Heart left ventricle (tissue), 16 donors: ENCODE data around the gene C22orf15. TPM values are rescaled to one million over a fixed set of nuclear protein-coding genes. Genes with fewer than 3 reads are reported as not detected.

Experiments used
- ATAC-seq, 4 donors: fragments of 200-7000 bp; cut with Tn5 transposase; one replicate each; pipeline ENCODE4 v1.9.1; 2020 to 2022; ENCODE audit warnings: moderate library complexity in 4 of 4, mild to moderate bottlenecking in 3 of 4, moderate number of reproducible peaks in 1 of 4
- DNase-seq, 5 donors: peaks; one replicate each; pipeline ENCODE4 v3.0.0-alpha.2; 2020
- H3K27ac ChIP-seq, 12 donors: fragments of 200-600 bp; sonication (generic) in 4 of 12; one replicate each; pipeline versions ENCODE4 v1.5.0 to v1.8.0; 2016 to 2022; ENCODE audit warnings: mild to moderate bottlenecking in 2 of 12
- H3K27me3 ChIP-seq, 9 donors: fragments of 200-600 bp; sonication (generic) in 2 of 9; one replicate each; pipeline versions ENCODE4 v1.5.1 to v1.8.0; 2016 to 2022; ENCODE audit warnings: mild to moderate bottlenecking in 3 of 9
- H3K36me3 ChIP-seq, 9 donors: fragments of 200-600 bp; sonication (generic) in 2 of 9; one replicate each; pipeline versions ENCODE4 v1.5.0 to v1.8.0; 2018 to 2022; ENCODE audit warnings: mild to moderate bottlenecking in 2 of 9
- H3K4me1 ChIP-seq, 12 donors: fragments of 200-600 bp; sonication (generic) in 4 of 12; one replicate each; pipeline versions ENCODE4 v1.5.0 to v1.8.0; 2016 to 2022; ENCODE audit warnings: mild to moderate bottlenecking in 3 of 12
- H3K4me3 ChIP-seq, 12 donors: fragments of 200-600 bp; sonication (generic) in 4 of 12; one replicate each; pipeline versions ENCODE4 v1.5.0 to v1.8.0; 2017 to 2022; ENCODE audit warnings: mild to moderate bottlenecking in 9 of 12, moderate library complexity in 4 of 12
- H3K9me3 ChIP-seq, 12 donors: fragments of 200-600 bp; sonication (generic) in 4 of 12; one replicate each; pipeline versions ENCODE4 v1.5.0 to v1.8.0; 2016 to 2022; ENCODE audit warnings: mild to moderate bottlenecking in 1 of 12
- POLR2A ChIP-seq, 2 donors: fragments of 450-650 bp; IDR thresholded peaks; one replicate each; pipeline ENCODE4 v1.6.1; 2017; ENCODE audit warnings: antibody characterized with exemption in 2 of 2, mild to moderate bottlenecking in 2 of 2, moderate library complexity in 2 of 2
- WGBS, 4 donors: extraction: QIAGEN DNeasy Blood & Tissue Kit in 2 of 4; methylation state at CpG; one replicate each; pipeline versions ENCODE4 v1.1.5 to v1.1.7; 2013 to 2018; 5-methylcytosine and 5-hydroxymethylcytosine counted together
- intact Hi-C, 10 donors: fragments of 100-400 bp; cut with DNase I; formaldehyde crosslinking; loops; one replicate each; pipeline versions ENCODE4 v1.11.1 to v1.14.2; 2022
- polyA plus RNA-seq, 2 donors: library from polyadenylated mRNA; stranded (reverse); fragments of 200-250 nt; gene quantifications; one replicate each; pipeline ENCODE4 v1.2.3, GENCODE V29; 2013
- total RNA-seq, 9 donors: library from RNA; depleted of rRNA in 2 of 9; stranded (reverse); fragments of >200 nt in 2 of 9; fragmentation: NEBNext Ultra II Directional in 3 of 9; extraction: Animal tissue kit (Norgen Biotek cat#: 25700) in 3 of 9; gene quantifications; one replicate each; pipeline versions ENCODE4 v1.1.0 to v1.2.4, GENCODE V29; 2016 to 2023
- TF ChIP-seq, protein P1 (sequence below), 12 donors: fragments of 200-600 bp; sonication (generic) in 4 of 12; IDR thresholded peaks; one replicate each; pipeline versions ENCODE4 v1.5.0 to v1.8.0; 2018 to 2022; ENCODE audit warnings: antibody characterized with exemption in 12 of 12, mild to moderate bottlenecking in 5 of 12
- donor health status: ischemic (EF 13 %, LVEDD 7.1; RV severe dilation, severe dysfunction).
- donor health status: healthy with polysubstance abuse.
- donor health status: DM: no; HTN: yes; CAD: no.
- donor health status: DM: no; HTN: no; CAD: no.
- donor health status: ischemic (EF 25% LVEDD 6.9; RV normal size, moderate dysfunction).
- donor health status: ischemic (EF 25% LVEDD 5.7; RV mildly dilated, moderate dysfunction).
- donor health status: healthy.
- donor health status: DM: yes; HTN: yes; CAD: no.
- donor health status: ischemic (EF 35%, LVEDD 5.7; RV mildly dilated, moderate dysfunction).
- donor health status: nonischemic (EF 11% LVEDD 7.7; RV severe dilation, severe dysfunction).
- donor health status: DM: yes; HTN: yes; CAD: no.
- donor health status: PGD.
- donor health status: ischemic (EF 29% LVEDD 5.4; RV normal size, mild dysfunction).
- donor health status: nonischemic (EF 23%, LVEDD 6.1; RV moderate dilation, normal function).

C22orf15 gene
- total and polyA plus RNA-seq, 11 donors, result not detected

DNA sequence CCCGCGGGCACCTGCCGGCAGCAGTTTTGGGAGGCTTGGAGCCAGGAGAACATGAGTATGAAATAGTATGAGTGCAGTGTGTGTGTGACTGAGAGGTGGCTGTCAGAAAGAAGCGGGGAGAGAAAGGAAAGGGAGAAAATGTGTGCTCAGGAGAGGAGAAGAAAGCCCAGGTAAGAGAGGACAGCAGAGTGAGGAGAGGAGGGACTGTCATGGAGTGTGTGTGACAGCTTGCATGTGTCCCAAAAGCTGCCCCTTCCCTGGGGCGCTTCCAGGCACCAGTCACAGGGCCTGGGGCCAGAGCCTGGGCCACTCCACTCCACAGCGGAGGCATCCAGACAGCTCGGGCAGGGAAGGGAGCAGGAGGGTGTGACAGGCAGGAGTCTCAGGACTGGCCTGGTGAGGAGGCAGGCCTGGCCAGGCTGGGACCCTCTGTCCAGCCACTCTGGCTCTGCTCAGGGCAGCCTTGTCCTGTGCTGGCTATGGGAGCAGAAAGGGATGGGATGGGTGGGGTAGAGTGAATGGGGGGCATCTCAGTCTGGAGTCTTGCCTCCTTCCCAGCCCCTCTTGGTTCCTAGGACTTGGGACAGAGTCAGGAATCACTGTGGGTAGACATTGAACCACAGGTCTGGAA, 10.8 kb downstream of the C22orf15 start:
- Histone ChIP-seq H3K4me3 (peak overlapping the region in 10 of 12 donors; percentile 41 to 71 (median 58)), H3K4me1 (peaks cover 0 to 62% (median 35%) of the 10 kb centered on the region in 12 donors), H3K9me3 (no peaks in the 10 kb centered on the region), H3K27ac (peak overlapping the region in 10 of 12 donors; percentile 58 to 78 (median 70)), H3K36me3 (no peaks in the 10 kb centered on the region), H3K27me3 (peaks cover 0 to 3% (median 0%) of the 10 kb centered on the region in 9 donors)
- TF ChIP-seq, protein P1, sequence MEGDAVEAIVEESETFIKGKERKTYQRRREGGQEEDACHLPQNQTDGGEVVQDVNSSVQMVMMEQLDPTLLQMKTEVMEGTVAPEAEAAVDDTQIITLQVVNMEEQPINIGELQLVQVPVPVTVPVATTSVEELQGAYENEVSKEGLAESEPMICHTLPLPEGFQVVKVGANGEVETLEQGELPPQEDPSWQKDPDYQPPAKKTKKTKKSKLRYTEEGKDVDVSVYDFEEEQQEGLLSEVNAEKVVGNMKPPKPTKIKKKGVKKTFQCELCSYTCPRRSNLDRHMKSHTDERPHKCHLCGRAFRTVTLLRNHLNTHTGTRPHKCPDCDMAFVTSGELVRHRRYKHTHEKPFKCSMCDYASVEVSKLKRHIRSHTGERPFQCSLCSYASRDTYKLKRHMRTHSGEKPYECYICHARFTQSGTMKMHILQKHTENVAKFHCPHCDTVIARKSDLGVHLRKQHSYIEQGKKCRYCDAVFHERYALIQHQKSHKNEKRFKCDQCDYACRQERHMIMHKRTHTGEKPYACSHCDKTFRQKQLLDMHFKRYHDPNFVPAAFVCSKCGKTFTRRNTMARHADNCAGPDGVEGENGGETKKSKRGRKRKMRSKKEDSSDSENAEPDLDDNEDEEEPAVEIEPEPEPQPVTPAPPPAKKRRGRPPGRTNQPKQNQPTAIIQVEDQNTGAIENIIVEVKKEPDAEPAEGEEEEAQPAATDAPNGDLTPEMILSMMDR (IDR thresholded peaks at IDR 0.05), result no peak
- TF ChIP-seq POLR2A (IDR thresholded peaks at IDR 0.05), result no peak
- 41 to 63% (median 51%) methylated on average over 7 of the region's 7 CpGs for WGBS, 4 donors
- DNase-seq (peak in 3 of 5 donors; percentile 37 to 75 (median 39)), ATAC-seq (peak; percentile 36 to 71 (median 53))
- intact Hi-C loops, result loop anchor here in 3 of 10 donors (2.0 to 10.0 kb wide), 3 partner anchors 13 to 481 kb away; partner anchors contain the start of gene SMARCB1 (in 1 of the 3)

DNA sequence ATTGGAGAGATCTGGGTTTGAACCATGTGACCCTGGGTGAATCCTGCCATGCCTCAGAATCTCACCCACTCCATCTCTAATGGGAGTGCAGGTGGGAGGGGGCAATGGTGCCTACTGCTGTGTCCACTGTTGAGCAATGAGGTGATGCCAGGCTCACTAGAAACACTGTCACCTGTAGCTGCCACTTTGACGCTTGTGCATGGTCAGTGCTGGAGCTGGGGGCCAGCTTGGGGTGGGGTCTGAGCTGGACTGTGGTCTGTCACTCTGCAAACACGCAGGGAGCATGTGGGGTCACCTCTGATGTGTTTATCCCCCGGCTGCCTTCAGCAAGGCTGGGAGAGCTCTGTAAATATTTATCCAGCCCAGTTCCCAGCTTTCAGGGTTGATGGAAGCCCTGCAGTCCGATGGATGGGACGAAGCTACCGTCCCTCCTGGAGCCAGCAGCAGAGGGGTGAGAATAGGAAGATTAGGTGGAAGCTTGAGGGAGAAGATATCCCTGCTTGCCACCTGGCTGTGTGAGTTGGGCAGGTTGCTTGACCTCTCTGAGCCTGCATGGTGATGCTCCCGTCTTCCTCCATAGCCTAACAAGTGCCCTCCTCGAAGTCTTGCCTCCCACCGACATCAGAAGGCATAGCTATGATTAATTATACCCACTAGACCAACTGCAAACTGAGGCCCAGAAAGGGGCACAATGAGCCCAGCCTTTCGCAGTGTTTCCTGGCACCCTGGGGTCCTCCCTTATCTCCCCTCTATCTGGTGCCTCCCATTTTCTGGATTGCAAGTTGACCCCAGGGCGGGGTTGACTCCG, 11.5 kb downstream of the C22orf15 start:
- DNase-seq (no peak), ATAC-seq (no peak)
- H3K4me1 ChIP-seq, result peaks cover 0 to 57% (median 32%) of the 10 kb centered on the region in 12 donors
- 71 to 77% (median 74%) methylated on average over 12 of the region's 12 CpGs for WGBS, 4 donors
- intact Hi-C loops, result loop anchor here in 2 of 10 donors (5.0 to 10.0 kb wide), 2 partner anchors 73 to 480 kb away; no protein-coding TSS in a partner anchor
- no peaks in the 10 kb centered on the region for H3K9me3 ChIP-seq
- H3K36me3 ChIP-seq, result no peaks in the 10 kb centered on the region
- H3K27ac ChIP-seq, result peak overlapping the region in 5 of 12 donors; percentile 58 to 78 (median 77)
- TF ChIP-seq, protein P1 (IDR thresholded peaks at IDR 0.05), result no peak
- no peak for TF ChIP-seq POLR2A (IDR thresholded peaks at IDR 0.05)
- H3K4me3 ChIP-seq, result no peak overlapping the region
- H3K27me3 ChIP-seq, result peaks cover 0 to 3% (median 0%) of the 10 kb centered on the region in 9 donors

DNA sequence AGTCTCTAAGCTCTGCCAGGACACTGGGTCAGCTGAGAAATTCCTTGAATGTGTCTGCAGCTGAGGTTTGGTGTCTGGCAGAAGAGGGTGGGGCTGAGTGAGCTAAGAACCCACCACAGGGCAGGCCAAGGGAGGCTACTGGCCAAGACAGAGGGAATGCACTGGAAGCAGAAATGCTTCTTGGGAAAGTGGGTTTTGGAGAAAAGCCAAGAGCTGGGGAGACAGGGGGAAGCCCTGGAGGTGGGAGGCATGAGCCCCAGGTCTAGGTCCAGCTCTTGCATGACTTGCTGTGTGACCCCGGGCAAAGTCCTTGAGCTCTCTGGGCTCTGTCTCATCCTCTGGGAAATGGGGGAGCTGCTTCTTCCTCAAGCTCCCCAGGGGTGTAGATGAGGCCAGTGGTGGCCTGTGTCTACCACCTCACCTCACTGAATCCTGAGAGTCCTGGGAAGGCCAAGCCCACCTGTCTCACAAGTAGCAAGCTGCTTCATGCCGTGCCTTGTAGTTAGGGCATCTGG, 12.2 kb downstream of the C22orf15 start:
- Histone ChIP-seq H3K27me3 (peaks cover 0 to 3% (median 0%) of the 10 kb centered on the region in 9 donors), H3K36me3 (no peaks in the 10 kb centered on the region), H3K9me3 (no peaks in the 10 kb centered on the region), H3K4me3 (no peak overlapping the region), H3K4me1 (peaks cover 0 to 57% (median 32%) of the 10 kb centered on the region in 12 donors), H3K27ac (peak overlapping the region in 1 of 12 donors; percentile 7)
- DNase-seq (no peak), ATAC-seq (no peak)
- intact Hi-C loops, result loop anchor here in 2 of 10 donors (5.0 to 10.0 kb wide), 2 partner anchors 72 to 480 kb away; no protein-coding TSS in a partner anchor
- 63 to 74% (median 68%) methylated on average over 2 of the region's 2 CpGs for WGBS, 4 donors
- TF ChIP-seq, protein P1 (IDR thresholded peaks at IDR 0.05), result no peak
- TF ChIP-seq POLR2A (IDR thresholded peaks at IDR 0.05), result no peak
